Effector memory CD4-positive, alpha-beta T cell (primary cell): ENCODE data around the gene ALDH1L1.

Experiments used
- DNase-seq, 3 donors: peaks; one replicate each; pipeline ENCODE4 v3.0.0-alpha.2; 2020
- H3K27ac ChIP-seq: 2 replicates; pipeline ENCODE4 v1.7.0; 2013; ENCODE audit warnings: mild to moderate bottlenecking, low read length, moderate library complexity; ENCODE audit not compliant: insufficient read depth, poor library complexity, severe bottlenecking
- H3K27me3 ChIP-seq: replicated peaks from 2 replicates; pipeline ENCODE4 v1.7.0; 2013; ENCODE audit warnings: mild to moderate bottlenecking, low read length; ENCODE audit not compliant: insufficient read depth, control insufficient read depth, poor library complexity, severe bottlenecking
- H3K36me3 ChIP-seq: 2 replicates; pipeline ENCODE4 v1.7.0; 2013; ENCODE audit warnings: mild to moderate bottlenecking, low read length, moderate library complexity; ENCODE audit not compliant: control insufficient read depth, insufficient read depth
- H3K4me1 ChIP-seq: 2 replicates; pipeline ENCODE4 v1.7.0; 2013; ENCODE audit warnings: low read length, mild to moderate bottlenecking; ENCODE audit not compliant: control insufficient read depth, insufficient read depth, poor library complexity, severe bottlenecking
- H3K4me3 ChIP-seq: 2 replicates; pipeline ENCODE4 v1.7.0; 2013; ENCODE audit warnings: low read length, low read depth, mild to moderate bottlenecking; ENCODE audit not compliant: insufficient read depth, poor library complexity, severe bottlenecking
- H3K9me3 ChIP-seq: 2 replicates; pipeline ENCODE4 v1.7.0; 2013; ENCODE audit warnings: mild to moderate bottlenecking, low read length, moderate library complexity; ENCODE audit not compliant: control insufficient read depth
- total RNA-seq, 3 donors: gene quantifications; one replicate each; lab custom pipeline; 2026; lab: John Stamatoyannopoulos, UW

ALDH1L1 gene
- total RNA-seq: 0 to 0.17 (median 0) reads per million in 3 donors

DNA sequence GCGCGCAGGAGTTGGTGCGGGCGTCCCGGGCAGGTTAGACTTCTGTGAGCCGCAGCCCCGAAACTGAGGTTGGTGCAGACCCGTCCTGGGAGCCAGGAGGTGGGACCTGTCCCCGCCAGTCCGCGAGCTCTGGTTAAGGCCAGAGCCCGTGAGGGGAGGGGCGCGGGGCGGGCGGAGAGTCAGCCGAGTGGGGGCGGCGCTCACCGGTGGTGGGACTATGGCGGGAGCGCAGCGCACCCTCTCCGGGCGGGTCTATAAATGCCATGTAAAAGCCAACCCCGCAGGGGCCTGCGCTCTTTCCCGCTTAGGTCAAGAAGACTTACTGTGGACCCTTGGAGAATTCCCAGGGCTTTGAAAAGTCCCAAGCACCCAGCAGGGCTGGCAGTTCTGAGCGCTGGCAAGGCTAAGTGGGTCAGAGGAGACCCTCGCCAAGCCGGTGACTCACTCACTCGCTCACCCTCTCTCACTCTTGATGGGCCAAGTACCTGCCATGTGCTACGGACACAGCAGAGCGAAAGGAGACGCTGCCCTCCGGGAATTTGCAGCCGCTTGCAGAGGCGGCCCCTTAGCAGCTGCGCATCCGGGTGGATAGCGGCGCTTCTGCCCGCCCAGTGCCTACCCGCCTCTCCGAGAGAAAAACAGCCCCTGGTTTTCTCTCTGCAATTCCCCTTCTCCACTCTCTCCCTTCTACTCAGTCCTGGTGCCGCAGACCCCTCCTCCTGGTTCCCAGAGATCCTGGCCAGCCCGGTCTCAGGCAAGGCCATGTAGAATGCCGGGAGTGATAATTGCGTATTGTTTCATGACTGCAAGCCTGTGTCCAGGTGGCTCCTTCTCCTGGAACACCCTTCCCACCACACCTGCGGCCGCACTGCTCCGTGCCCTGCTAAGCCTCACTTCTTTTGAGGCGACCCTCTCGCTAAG is at the start of gene ALDH1L1:
TSS of gene ALDH1L1 (minus strand) at position 110 of the 921 bp plus-strand sequence. CDS start 19,607 bp downstream, outside the sequence.
- H3K36me3 ChIP-seq: no peaks in the 10 kb centered on the region
- no peak within 1 kb of the TSS for H3K4me3 ChIP-seq
- DNase-seq: no peak
- H3K27ac ChIP-seq: no peak within 1 kb of the TSS
- peaks cover 6% of the 10 kb centered on the region for H3K27me3 ChIP-seq
- H3K4me1 ChIP-seq: no peaks in the 10 kb centered on the region
- no peaks in the 10 kb centered on the region for H3K9me3 ChIP-seq

GRCh38 chr3:126226374-126226773 is 46.0 kb upstream of the ALDH1L1 start:
- DNase-seq: no peak
- no peak overlapping the region for H3K27ac ChIP-seq
- H3K36me3 ChIP-seq: no peaks in the 10 kb centered on the region

DNA sequence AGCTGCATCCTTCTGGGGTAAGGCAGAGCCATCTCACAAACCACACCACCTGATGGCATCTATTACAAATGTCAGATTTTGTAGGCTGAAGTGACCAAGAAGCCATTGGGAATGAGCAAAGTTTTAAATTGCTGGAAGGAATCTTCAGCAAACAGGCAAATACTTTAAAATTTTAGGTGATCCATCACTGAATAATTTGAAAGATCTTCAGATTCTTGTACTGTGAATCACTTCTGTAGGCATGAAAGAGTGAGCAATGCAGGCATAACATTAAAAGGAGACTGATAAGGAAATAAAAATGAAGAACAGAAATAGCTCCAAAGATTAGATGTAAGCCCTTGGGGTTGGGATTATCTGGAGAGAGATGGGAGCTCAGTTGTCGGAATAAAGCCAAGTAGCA is 36.0 kb upstream of the ALDH1L1 start:
- H3K9me3 ChIP-seq: no peaks in the 10 kb centered on the region
- peaks cover 13% of the 10 kb centered on the region for H3K27me3 ChIP-seq
- DNase-seq: no peak
- no peak overlapping the region for H3K27ac ChIP-seq
- no peaks in the 10 kb centered on the region for H3K36me3 ChIP-seq
- no peak overlapping the region for H3K4me3 ChIP-seq
- H3K4me1 ChIP-seq: no peaks in the 10 kb centered on the region

More at GRCh38 chr3:126226374-126226773, 46.0 kb upstream of the ALDH1L1 start:
- Histone ChIP-seq H3K4me3 (no peak overlapping the region), H3K4me1 (no peaks in the 10 kb centered on the region), H3K27me3 (no peaks in the 10 kb centered on the region), H3K9me3 (no peaks in the 10 kb centered on the region)

DNA sequence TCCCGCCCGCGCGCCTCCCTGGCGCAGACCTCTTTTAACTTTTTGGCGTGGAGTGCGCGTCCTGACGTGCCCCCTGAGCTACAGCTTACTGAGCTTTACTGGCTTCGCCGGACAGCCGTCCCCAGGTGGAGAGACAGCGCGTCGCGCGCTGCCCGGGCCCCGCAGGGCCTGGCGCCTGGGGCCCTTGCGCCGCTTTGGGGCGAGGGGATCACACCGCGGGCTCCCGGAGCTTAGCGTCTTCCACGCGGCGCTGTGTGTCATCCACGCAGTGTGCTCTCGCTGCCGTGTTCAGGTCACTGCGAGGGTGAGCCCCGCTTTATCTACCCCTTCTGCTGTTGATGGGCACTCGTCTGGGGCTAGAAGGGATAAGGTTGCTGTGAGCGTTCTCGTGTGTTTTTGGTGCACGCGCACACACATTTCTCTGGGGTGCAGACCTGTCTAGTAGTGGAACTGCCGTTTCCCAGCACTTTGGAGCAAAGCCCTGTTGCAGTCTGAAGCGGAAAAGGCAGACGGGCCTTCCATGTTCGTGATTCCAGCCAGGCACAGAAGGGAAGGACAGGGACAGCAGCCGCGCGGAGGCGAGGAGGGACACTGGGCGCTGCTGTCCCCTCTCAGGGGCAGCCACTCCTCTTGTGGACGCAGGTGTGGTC is 33.1 kb upstream of the ALDH1L1 start:
- Histone ChIP-seq H3K27ac (no peak overlapping the region), H3K4me1 (no peaks in the 10 kb centered on the region), H3K9me3 (no peaks in the 10 kb centered on the region), H3K27me3 (peaks cover 13% of the 10 kb centered on the region), H3K36me3 (no peaks in the 10 kb centered on the region), H3K4me3 (no peak overlapping the region)
- no peak for DNase-seq

DNA sequence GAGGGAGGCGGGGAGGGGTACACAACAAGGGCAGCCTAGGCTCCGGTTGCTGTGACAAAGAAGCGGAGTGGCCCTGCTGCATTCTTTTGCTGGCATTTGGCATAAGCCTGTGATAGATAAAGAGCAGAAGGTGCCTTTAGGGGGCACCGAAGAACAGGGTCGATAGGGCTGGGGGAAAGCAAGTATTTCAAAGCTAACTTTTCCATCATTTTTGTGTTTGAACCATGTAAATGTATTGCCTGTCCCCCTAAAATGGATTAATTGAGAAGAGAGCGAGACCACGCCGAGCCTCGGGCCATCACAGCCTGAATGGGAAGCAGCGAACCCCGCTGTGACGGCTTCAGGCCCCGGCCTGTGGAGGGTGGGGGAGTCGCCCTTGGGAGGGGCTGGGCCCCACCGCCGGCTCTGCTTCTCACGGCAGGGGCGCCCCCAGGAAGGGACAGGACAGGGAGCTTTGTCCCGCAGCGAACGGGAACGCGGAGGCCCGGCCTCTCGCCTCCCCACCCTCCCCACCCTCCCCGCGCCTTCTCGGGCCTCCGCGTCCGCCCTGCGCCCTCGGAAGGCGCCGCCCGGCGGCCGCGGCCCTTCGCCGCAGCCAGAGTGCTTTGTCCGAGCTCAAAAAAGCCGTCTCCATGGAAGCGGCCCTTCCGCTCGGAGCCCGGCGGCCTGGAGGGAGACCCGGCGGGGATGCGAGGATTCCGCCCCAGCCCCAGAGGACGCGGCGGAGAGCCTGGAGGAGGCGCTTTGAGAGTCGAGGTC is 32.4 kb upstream of the ALDH1L1 start:
- Histone ChIP-seq H3K27ac (no peak overlapping the region), H3K9me3 (no peaks in the 10 kb centered on the region), H3K27me3 (peaks cover 13% of the 10 kb centered on the region), H3K36me3 (no peaks in the 10 kb centered on the region), H3K4me3 (no peak overlapping the region), H3K4me1 (no peaks in the 10 kb centered on the region)
- no peak for DNase-seq

DNA sequence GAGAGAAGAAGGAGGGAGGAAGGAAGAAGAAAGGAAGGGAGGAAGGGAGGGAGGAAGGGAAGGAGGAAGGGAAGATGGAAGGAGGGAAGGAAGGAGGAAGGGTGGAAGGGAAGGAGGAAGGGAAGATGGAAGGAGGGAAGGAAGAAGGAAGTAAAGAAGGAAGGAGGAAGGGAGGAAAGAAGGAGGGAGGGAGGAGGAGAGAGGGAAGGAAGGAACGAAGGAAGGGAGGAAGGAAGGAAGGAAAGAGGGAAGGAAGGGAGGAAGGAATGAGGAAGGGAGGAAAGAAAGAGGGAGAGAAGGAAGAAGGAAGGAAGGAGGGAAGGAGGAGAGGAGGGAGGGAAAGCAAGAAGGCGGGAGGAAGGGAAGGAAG is 31.8 kb upstream of the ALDH1L1 start:
- H3K4me3 ChIP-seq: no peak overlapping the region
- H3K27ac ChIP-seq: no peak overlapping the region
- no peaks in the 10 kb centered on the region for H3K36me3 ChIP-seq
- peaks cover 13% of the 10 kb centered on the region for H3K27me3 ChIP-seq
- no peak for DNase-seq
- H3K9me3 ChIP-seq: no peaks in the 10 kb centered on the region
- H3K4me1 ChIP-seq: no peaks in the 10 kb centered on the region

DNA sequence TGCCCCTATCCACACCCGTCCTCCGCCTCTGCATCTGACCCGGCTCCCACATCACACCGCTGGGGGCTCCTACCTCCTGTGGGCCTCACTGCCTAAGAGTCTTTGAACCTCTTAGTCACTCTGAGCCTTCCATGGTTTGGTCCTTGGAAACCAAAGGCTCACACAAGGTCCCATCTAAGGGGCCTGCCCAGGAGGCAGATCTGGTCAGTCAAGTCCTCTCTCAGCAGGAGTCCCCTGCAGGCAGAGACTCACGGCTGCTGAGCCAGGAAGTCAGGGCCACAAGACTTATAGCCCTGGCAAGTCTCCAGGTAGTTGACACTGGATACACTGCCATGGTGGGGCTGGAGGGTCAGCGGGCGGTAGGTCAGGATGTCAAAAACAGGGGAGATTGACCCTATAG is 31.2 kb upstream of the ALDH1L1 start:
- Histone ChIP-seq H3K36me3 (no peaks in the 10 kb centered on the region), H3K27me3 (peaks cover 13% of the 10 kb centered on the region), H3K4me3 (no peak overlapping the region), H3K9me3 (no peaks in the 10 kb centered on the region), H3K27ac (no peak overlapping the region), H3K4me1 (no peaks in the 10 kb centered on the region)
- DNase-seq: no peak

- no peak overlapping the region for H3K4me3 ChIP-seq
- no peaks in the 10 kb centered on the region for H3K4me1 ChIP-seq
- no peaks in the 10 kb centered on the region for H3K36me3 ChIP-seq
- H3K27me3 ChIP-seq: peaks cover 13% of the 10 kb centered on the region
- no peak overlapping the region for H3K27ac ChIP-seq
- no peak for DNase-seq
- no peaks in the 10 kb centered on the region for H3K9me3 ChIP-seq
These were observed 30.2 kb upstream of the ALDH1L1 start for GRCh38 chr3:126210606-126211005.

DNA sequence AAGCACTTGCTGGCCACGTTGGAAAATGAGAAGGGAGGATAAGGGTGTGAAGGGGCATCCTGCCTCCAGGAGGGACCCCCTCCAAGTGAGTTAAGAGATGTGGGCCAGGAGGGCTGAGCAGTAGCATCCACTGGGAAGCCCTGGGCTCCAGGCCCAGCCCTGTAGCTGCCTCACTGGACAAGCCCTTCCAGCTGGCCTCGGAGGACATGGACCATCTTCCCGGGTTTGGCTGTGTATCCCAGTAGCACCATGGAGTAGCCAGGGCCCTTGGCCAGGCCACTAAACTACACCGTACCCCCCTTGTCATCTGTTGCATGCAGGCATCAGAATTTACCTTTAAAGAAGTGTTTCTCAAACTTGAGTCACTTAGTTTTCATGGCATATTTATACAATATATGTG is 29.4 kb upstream of the ALDH1L1 start:
- Histone ChIP-seq H3K27me3 (peaks cover 13% of the 10 kb centered on the region), H3K4me3 (no peak overlapping the region), H3K27ac (no peak overlapping the region), H3K9me3 (no peaks in the 10 kb centered on the region), H3K4me1 (no peaks in the 10 kb centered on the region), H3K36me3 (no peaks in the 10 kb centered on the region)
- no peak for DNase-seq
